GM18873 (cell line): ENCODE data around the gene BET1L.
"Not testable (repeated sequence)": the region's sequence is repeated elsewhere in the genome, so short reads cannot be mapped to it uniquely, and the experiment has no call there.

Source experiments
- ATAC-seq: cut with Tn5 transposase; IDR thresholded peaks from one replicate; pipeline ENCODE4 v1.9.1; 2021; ENCODE audit warnings: mild to moderate bottlenecking, moderate library complexity, moderate number of reproducible peaks; ENCODE audit not compliant: unreplicated experiment, low FRiP score

BET1L gene

DNA sequence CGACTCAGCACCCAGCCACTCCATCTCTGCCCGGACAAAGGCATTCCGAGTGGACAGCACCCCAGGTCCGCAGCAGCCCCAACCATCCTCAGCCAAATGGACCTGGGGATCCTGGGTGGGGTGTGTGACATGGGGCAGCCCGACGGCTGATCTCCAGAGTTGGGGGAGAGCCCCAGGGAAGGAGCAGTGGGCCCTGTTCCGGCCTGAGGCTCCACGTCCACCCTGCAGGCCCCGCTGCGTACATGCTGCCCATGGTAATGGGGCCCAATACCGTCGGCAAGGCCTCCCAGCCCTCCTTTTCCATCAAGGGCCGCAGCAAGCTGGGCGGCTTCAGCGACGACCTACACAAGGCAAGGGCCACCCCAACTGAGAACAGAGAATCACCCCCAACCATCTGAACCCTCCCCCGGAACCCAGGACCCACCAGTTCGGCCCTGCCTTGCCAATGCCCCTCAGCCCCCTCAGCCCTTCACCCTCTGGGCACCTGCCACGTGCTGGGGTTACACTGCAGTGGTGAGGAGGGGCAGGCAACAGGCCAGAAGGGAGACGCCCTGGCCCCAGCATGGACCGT is 8.9 kb downstream of the BET1L start:
- ATAC-seq = no peak

DNA sequence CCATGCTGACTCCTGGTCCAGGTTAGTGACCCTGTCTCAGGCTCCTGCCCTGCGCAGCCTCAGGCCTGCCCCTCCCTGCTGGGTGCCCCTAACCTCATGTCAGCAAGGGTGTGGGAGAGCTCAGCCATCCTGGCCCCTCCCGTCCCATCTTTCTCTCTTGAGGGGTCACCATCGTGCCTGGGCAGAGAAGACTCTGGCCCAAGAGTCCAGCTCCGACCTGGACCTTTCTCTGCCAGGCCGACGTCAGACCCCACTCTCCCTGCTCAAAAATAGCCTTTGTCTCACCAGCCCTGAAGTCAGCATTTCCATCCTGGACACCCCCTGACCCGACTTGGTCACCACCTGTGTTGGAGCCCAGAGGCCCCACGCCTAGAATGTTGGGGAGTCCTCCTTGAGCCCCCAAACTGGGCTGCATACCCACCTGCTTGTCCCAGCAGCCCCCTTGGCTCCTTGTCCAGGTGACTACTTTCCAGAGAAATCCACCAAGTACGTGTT is 9.4 kb downstream of the BET1L start:
- ATAC-seq = no peak

DNA sequence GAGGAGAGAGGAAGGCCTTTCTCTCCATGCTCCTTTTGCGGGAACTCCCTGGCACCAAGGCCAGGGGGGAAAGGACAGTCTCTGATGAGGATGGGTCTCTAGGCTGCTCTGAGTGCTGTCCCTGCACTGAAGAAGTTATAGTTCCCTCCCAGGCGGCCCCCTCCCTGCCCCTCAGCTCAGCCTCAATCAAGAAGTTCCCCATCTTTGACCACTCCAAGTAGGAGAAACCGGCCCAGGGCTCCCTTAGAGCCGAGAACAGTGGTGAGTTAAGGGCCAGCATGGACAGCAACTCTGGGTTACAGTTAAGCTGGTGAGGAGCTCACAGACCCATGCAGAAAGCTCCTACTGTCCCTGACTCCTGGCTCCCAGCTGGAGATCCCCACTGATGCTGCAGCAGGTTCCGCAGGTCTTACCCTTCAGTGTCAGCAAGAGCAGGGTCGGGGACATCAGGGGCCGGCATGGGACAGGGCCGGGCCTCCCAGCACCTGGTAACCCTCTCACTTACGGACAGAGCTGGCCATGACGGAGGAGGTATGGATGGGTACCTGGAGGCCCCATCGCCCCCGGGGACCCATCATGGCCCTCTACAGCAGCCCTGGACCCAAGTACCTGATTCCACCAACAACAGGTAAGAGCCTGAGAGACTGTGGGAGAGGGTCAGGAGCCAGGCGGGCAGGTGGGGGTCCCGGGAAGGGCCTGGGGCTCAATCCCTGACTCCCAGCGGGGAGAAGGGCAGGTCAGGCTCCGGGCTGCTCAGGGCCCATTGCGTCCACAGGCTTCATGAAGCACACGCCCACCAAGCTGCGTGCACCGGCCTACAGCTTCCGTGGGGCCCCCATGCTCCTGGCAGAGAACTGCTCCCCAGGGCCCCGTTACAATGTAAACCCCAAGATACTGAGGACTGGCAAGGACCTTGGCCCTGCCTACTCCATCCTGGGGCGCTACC is 10.1 kb downstream of the BET1L start:
- ATAC-seq = no peak

DNA sequence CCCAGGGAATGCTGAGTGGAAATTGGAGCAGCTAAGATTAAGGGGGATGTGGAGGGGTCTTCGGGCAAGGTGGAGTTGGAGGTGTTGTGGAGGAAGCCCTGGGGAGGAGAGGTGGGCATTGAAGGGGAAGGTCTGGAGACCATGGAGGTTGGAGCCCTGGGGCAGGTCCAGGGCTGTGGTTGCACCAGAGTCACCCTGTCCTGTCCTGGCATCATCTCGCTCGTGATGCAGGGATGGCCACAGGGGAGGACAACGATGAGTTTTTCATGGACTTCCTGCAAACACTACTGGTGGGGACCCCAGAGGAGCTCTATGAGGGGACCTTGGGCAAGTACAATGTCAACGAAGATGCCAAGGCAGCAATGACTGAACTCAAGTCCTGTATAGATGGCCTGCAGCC is 13.7 kb downstream of the BET1L start:
- not testable (repeated sequence) for ATAC-seq

DNA sequence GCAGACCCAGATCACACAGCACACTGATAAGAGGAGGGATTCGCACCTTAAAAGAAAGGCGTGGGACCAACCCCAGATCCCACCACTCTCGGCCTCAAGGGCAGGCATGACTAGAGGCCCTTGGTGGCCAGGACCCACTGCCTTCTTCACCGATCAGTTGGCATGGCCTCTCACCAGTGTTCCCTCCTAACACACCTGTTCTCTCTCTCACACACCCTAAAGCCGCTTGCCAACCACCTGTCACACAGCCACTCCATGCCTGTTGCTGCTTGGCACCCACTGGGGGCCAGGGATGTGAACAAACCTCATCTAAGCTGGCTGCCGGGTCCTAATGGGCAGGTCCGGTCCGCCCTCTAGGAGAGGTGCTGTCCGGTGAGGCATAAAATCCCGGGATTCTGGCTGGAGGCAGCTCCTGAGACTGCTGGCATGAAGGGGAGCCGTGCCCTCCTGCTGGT is 14.5 kb downstream of the BET1L start, which contains the start of gene SCGB1C1:
TSS of gene SCGB1C1 (plus strand) at position 405 of the 455 bp plus-strand sequence. CDS start at position 427, 22 bp downstream.
- ATAC-seq = not testable (repeated sequence)

DNA sequence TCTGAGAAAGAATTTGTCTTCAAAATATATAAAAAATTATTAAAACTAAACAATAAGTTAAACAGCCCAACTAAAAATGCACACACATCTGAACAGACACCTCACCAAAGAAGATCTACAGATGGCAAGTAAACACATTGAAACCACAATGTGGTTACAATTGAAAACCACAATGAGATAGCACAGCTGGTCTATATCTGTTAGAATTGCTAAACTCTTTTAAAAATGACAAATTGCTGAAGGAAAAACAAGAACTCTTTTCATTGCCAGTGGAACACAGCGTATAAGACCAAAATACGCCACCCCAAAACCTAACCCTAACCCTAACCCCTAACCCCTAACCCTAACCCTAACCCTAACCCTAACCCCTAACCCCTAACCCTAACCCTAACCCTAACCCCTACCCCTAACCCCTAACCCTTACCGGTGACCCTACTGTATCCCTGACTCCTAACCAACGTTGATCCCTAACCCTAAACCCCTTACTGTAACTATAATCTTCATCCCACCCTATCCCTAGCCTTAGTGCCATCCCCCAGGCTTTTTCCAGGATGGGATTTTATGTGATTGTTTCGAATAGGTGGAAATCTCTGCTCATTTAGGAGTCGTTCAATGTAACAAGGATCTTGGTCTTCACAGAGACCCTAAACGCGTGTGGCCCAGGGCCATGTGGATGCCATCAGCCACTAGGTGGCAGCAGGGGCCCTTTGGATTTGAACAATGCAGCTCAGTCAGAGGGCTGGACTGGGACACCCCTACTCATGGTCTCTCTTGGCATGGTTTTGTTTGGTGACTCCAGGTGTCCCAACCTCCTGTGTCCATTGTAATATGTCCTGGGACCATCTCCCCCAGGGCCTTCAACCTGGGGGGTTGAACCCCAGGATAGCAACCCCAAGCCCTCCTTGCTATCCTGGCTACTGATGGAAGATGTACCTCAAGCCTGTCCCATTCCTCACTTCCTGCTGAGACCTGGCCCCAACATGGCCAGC is 15.4 kb downstream of the BET1L start:
- ATAC-seq = not testable (repeated sequence)

DNA sequence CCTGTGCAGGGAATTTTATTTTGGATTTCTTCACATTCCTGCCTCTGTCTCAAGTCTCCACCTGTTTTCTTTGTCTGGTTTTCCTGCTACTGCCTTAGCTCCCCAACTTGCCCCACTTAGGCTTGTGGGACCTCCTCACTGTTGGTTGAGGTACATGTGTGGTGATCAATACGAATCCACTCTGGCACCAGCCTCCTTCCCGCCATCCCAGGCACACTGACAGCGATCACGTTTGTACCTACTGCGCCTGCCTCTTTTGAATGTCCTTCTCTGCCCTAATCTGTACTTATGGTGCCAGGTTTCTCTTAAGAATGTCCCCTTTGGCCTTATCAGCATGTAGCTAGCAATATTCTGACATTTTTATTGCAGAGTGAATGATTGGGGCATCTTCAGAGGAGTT is 16.7 kb downstream of the BET1L start:
- ATAC-seq = not testable (repeated sequence)

DNA sequence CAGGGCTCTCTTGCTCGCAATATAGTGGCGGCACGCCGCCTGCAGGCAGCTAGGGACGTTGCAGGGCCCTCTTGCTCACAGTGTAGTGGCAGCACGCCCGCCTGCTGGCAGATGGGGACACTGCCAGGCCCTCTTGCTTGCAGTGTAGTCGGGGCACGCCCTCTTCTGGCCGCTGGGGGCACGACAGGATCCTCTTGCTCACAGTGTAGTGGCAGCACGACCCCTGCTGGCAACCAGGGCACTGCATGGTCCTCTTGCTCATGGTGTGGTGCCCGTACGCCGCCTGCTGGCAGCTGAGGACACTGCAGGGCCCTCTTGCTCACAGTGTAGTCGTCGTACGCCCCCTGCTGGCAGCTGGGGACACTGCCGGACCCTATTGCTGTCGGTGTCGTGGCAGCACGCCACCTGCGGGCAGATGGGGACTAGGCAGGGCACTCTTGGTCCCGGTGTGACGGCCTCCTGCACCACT is 17.3 kb downstream of the BET1L start:
- ATAC-seq = peak; percentile 76

DNA sequence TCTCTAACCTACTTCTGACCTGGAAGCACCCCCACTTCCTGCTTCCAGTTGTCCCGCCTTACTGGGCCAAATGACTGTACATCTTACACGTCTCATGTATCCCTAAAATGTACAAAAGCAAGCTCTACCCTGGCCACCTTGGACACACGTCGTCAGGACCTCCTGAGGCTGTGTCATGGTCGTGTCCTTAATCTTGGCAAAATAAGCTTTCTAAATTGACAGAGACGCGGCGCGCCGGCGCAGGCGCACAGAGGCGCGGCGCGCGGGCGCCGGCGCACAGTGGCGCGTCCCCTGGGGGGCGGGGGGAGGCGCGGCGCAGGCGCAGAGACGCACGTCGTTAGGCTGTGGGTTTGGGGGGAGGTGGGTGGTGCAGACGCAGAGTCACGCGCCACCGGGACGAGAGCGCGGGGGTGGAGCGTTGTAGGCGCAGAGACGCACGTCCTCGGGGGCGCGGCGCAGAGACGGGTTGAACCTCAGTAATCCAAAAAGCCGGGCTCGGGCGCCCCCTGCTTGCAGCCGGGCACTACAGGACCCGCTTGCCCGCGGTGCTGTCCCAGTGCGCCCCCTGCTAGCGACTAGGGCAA is 17.9 kb downstream of the BET1L start:
- not testable (repeated sequence) for ATAC-seq

DNA sequence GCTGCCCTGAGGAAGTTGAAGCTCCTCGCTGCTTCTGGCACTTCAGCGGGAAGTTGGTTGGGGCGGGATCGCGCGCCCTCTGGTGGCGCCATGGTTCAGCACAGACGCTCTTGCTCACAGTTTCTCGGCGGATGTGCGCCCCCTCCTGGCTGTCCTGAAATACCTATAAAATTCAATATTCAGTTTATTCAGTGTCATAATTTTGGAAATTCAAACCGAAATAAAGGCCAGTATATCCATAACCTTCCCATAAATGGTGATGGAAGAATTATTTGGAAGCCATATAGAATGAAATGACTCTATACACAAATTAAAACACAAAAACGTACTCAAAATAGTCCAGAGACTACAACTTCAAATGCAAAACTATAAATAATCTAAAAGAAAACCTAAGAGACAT is 27.0 kb downstream of the BET1L start:
- ATAC-seq = not testable (repeated sequence)
